HG02763 (cell line): ENCODE measurements around the gene STIP1.
"Not testable (repeated sequence)": the region's sequence is repeated elsewhere in the genome, so short reads cannot be mapped to it uniquely, and the experiment has no call there.

Source experiments
- ATAC-seq: cut with Tn5 transposase; IDR thresholded peaks from one replicate; pipeline ENCODE4 v1.9.1; 2021; ENCODE audit warnings: mild to moderate bottlenecking, moderate library complexity; ENCODE audit not compliant: unreplicated experiment

Gene STIP1

GRCh38 chr11:64157631-64158394 lies 28.2 kb upstream of the STIP1 start:
- no peak for ATAC-seq

- ATAC-seq = no peak
Observed at GRCh38 chr11:64161037-64161436, 24.9 kb upstream of the STIP1 start.

GRCh38 chr11:64162769-64163168 lies 23.2 kb upstream of the STIP1 start:
- ATAC-seq = not testable (repeated sequence)

- no peak for ATAC-seq
Observed at GRCh38 chr11:64163951-64164350, 22.0 kb upstream of the STIP1 start.

- no peak for ATAC-seq
Observed at GRCh38 chr11:64164392-64165312, 21.3 kb upstream of the STIP1 start.

GRCh38 chr11:64165481-64165841 lies 20.5 kb upstream of the STIP1 start:
- ATAC-seq = peak; percentile 15

GRCh38 chr11:64165842-64166635 lies 19.9 kb upstream of the STIP1 start, which contains the start of gene MACROD1:
Gene MACROD1, minus strand, starts transcription at chr11:64166113. Its CDS starts 119 bp downstream, at chr11:64165994.
- ATAC-seq = peak; percentile 76

GRCh38 chr11:64170419-64170818 lies 15.6 kb upstream of the STIP1 start:
- no peak for ATAC-seq

- no peak for ATAC-seq
Observed at GRCh38 chr11:64173616-64174355, 12.2 kb upstream of the STIP1 start.

GRCh38 chr11:64176751-64177150 lies 9.2 kb upstream of the STIP1 start:
- ATAC-seq = no peak

GRCh38 chr11:64178203-64178602 lies 7.8 kb upstream of the STIP1 start:
- no peak for ATAC-seq

GRCh38 chr11:64178951-64179639 lies 6.9 kb upstream of the STIP1 start:
- ATAC-seq = no peak

- ATAC-seq = no peak
Observed at GRCh38 chr11:64180891-64181290, 5.1 kb upstream of the STIP1 start.

GRCh38 chr11:64181506-64182411 lies 4.2 kb upstream of the STIP1 start:
- ATAC-seq = no peak

GRCh38 chr11:64183890-64184289 lies 2.1 kb upstream of the STIP1 start:
- no peak for ATAC-seq

GRCh38 chr11:64185175-64185692 lies 737 bp upstream of the STIP1 start:
- ATAC-seq = peak; percentile 3

GRCh38 chr11:64186492-64187165 lies 658 bp downstream of the STIP1 start:
- peak; percentile 3 for ATAC-seq

- no peak for ATAC-seq
Observed at GRCh38 chr11:64192434-64192833, 6.5 kb downstream of the STIP1 start.
